Thyroid gland (tissue), 4 donors: Measurements from ENCODE around the gene UBASH3A.

Experiments
- POLR2A ChIP-seq, 2 donors: fragments of 450-650 bp; IDR thresholded peaks; one replicate each; pipeline ENCODE4 v1.6.1; 2017; ENCODE audit warnings: antibody characterized with exemption in 2 of 2, mild to moderate bottlenecking in 2 of 2, moderate library complexity in 1 of 2
- TF ChIP-seq, protein P1 (sequence below), 6 experiments: fragments of 200-600 bp in 3 of 6; fragments of 450-650 bp in 3 of 6; sonication (generic) in 3 of 6; IDR thresholded peaks; one replicate each; pipeline ENCODE4 v1.5.1; 2016 to 2019; ENCODE audit warnings: antibody characterized with exemption in 6 of 6, mild to moderate bottlenecking in 2 of 6, inconsistent platforms in 1 of 6, moderate library complexity in 1 of 6

DNA sequence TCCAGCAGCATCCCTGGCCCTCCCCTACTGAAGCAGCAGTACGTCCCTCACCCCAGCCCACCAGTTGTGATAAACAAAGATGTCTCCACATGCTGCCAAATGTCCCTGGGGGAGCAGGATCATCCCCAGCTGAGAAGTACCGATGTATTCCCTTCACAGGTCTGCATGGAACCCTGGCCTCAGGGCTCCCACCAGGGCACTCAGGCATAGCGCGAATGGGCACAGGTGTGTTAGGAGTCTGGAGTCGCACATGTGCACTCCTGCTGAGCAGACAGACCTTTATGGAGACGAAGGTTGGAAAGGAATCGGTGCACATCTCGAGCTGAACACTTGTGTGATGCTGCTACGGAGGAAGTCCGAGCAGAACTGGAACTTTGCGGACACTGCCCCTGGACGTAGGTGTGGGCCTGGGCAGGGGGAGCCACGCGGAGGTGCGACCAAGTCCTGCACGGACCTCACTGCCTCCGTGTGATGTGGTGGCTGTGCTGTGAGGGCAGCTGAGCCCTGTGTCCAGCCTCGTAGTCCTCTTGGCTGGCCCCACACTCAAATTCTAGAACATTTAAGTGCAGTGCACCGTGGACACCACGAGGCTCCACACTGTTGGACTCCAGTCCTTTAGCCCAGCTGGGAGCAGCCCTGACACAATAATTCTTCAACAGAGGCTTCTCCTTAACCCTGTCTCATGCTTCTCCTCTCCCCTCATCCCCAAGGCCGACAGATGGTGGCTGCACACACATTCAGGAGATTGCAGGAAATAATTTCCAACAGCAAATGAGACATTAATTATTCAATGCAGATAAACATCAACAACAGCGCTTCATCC lies 48.9 kb downstream of the UBASH3A start:
- TF ChIP-seq, protein P1, sequence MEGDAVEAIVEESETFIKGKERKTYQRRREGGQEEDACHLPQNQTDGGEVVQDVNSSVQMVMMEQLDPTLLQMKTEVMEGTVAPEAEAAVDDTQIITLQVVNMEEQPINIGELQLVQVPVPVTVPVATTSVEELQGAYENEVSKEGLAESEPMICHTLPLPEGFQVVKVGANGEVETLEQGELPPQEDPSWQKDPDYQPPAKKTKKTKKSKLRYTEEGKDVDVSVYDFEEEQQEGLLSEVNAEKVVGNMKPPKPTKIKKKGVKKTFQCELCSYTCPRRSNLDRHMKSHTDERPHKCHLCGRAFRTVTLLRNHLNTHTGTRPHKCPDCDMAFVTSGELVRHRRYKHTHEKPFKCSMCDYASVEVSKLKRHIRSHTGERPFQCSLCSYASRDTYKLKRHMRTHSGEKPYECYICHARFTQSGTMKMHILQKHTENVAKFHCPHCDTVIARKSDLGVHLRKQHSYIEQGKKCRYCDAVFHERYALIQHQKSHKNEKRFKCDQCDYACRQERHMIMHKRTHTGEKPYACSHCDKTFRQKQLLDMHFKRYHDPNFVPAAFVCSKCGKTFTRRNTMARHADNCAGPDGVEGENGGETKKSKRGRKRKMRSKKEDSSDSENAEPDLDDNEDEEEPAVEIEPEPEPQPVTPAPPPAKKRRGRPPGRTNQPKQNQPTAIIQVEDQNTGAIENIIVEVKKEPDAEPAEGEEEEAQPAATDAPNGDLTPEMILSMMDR (IDR thresholded peaks at IDR 0.05), result no peak
- no peak for TF ChIP-seq POLR2A (IDR thresholded peaks at IDR 0.05)
